Stimulated activated naive B cell treated with anti-CD40 and anti-IgM and Interleukin-4, amounts not matched to agents 10 μg/mL and 1 μg/mL and 100 μg/mL, for 72 hours (primary cell): ENCODE data around the gene SPG21.
A peak's percentile ranks its signal among the peaks of the same experiment; 100 is the strongest.

Source experiments
- ATAC-seq, 2 donors: fragments of 150-1000 bp; cut with Tn5 transposase; replicated peaks; 2 replicates each; pipeline ENCODE4 v1.10.0; 2021; ENCODE audit warnings: moderate library complexity in 1 of 2
- DNase-seq: peaks from one replicate; pipeline ENCODE4 v3.0.0; 2021
- H3K27ac Mint-ChIP-seq: one replicate; pipeline ENCODE4 v1.8.0; 2022; ENCODE audit warnings: mild to moderate bottlenecking, mixed read lengths
- H3K27me3 Mint-ChIP-seq, 2 donors: one replicate each; pipeline ENCODE4 v1.8.0; 2022; ENCODE audit warnings: mixed read lengths in 2 of 2
- H3K36me3 Mint-ChIP-seq, 2 donors: one replicate each; pipeline ENCODE4 v1.8.0; 2022; ENCODE audit warnings: mixed read lengths in 2 of 2, mild to moderate bottlenecking in 1 of 2
- H3K4me1 Mint-ChIP-seq, 2 donors: one replicate each; pipeline ENCODE4 v1.8.0; 2022; ENCODE audit warnings: mixed read lengths in 2 of 2, mild to moderate bottlenecking in 1 of 2
- H3K4me3 Mint-ChIP-seq, 2 donors: one replicate each; pipeline ENCODE4 v1.8.0; 2022; ENCODE audit warnings: mild to moderate bottlenecking in 2 of 2, mixed read lengths in 2 of 2, moderate library complexity in 1 of 2
- H3K9me3 Mint-ChIP-seq, 2 donors: one replicate each; pipeline ENCODE4 v1.8.0; 2022; ENCODE audit warnings: mixed read lengths in 2 of 2, mild to moderate bottlenecking in 1 of 2

The SPG21 gene

GRCh38 chr15:64916365-64916764 is 73.3 kb downstream of the SPG21 start:
- no peaks in the 10 kb centered on the region for H3K9me3 Mint-ChIP-seq
- H3K27ac Mint-ChIP-seq, result no peak overlapping the region
- H3K36me3 Mint-ChIP-seq, result peaks cover 0 to 2% of the 10 kb centered on the region in 2 donors
- ATAC-seq (no peak), DNase-seq (no peak)
- no peak overlapping the region for H3K4me3 Mint-ChIP-seq
- peaks cover 3 to 11% of the 10 kb centered on the region in 2 donors for H3K27me3 Mint-ChIP-seq
- H3K4me1 Mint-ChIP-seq, result peaks cover 3 to 11% of the 10 kb centered on the region in 2 donors

GRCh38 chr15:64915518-64916227 is 74.0 kb downstream of the SPG21 start:
- H3K4me3 Mint-ChIP-seq, result no peak overlapping the region
- H3K27me3 Mint-ChIP-seq, result peaks cover 10 to 14% of the 10 kb centered on the region in 2 donors
- ATAC-seq, result no peak
- DNase-seq, result no peak
- peaks cover 0 to 2% of the 10 kb centered on the region in 2 donors for H3K36me3 Mint-ChIP-seq
- H3K4me1 Mint-ChIP-seq, result peaks cover 7 to 18% of the 10 kb centered on the region in 2 donors
- peak overlapping the region; percentile 26 for H3K27ac Mint-ChIP-seq
- H3K9me3 Mint-ChIP-seq, result no peaks in the 10 kb centered on the region
